ENCODE data around the gene LARP4.
"Not testable (repeated sequence)": the region's sequence is repeated elsewhere in the genome, so short reads cannot be mapped to it uniquely, and the experiment has no call there.

LARP4 gene

DNA sequence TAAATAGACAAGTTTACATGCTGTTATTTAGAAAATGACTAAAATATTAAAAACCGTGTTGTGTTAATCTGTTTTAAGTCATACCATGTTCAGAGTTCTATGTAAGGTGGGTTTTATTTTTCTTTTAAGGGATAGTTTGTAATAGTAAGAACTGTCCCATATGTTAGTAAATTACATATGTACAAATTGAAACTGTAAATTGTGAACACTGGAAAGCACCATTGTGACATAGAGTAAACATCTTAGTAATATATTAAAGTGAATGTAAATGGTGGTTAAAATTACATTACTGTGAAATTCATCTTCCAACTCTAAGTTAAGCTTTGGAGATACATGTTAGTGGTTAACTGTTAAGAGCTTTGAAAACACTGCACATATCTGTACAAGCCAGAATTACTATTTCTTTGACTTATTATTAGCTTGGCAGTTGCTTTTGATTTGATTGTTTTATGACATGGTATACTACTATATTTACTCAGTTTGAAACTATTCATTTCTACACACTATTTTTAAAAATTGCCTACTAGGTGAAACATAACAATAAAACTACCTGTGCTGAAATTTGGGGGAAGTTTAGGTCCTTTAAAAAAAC, 76.7 kb downstream of the LARP4 start:
- DNase-seq (ENCODE audit: low read depth in 2 of 2, low spot score in 1 of 2): no peak

GRCh38 chr12:50482571-50482970, 81.9 kb downstream of the LARP4 start:
- DNase-seq (ENCODE audit: low read depth in 2 of 2, low spot score in 1 of 2): no peak

DNA sequence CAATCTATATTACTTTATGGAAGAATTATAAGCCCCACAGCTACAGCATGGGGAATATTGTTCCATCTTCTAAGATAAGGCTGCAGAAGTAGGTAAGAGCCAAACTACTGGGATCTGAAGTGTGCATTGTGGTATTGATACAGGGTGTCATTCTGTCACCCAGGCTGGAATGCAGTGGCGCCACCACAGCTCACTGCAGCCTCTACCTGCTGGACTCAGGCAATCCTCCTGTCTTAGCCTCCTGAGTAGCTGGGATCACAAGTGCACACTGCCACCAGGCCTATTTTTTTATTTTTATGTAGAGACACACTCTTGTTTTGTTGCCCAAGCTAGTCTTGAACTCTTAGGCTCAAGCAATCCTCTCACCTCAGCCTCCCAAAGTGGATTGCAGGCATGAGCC, 82.8 kb downstream of the LARP4 start:
- no peak for DNase-seq (ENCODE audit: low read depth in 2 of 2, low spot score in 1 of 2)

- no peak for DNase-seq (ENCODE audit: low read depth in 2 of 2, low spot score in 1 of 2)
Observed at GRCh38 chr12:50488801-50489200, 88.1 kb downstream of the LARP4 start.

DNA sequence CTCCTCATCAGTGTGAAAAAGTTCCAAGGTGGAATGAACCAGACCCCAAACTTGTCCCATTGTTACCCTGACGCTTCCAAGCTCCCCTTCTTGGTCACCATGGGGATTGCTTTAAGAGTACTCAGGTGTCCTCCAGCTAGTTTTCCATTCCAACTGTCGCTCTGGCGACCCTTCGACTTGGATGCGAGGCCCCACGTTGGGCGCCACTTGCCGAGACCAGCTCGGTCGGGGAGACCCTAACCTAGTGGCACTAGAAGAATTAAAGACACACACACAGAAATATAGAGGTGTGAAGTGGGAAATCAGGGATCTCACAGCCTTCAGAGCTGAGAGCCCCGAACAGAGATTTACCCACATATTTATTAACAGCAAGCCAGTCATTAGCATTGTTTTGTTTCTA, 97.4 kb downstream of the LARP4 start:
- not testable (repeated sequence) for DNase-seq (ENCODE audit: low read depth in 2 of 2, low spot score in 1 of 2)

GRCh38 chr12:50504798-50505674, 104.4 kb downstream of the LARP4 start, which contains the start of gene DIP2B:
DIP2B (plus strand) TSS chr12:50504985; CDS start chr12:50505141, 156 bp downstream.
- DNase-seq (ENCODE audit: low read depth in 2 of 2, low spot score in 1 of 2): peak; percentile 89 to 96

DNA sequence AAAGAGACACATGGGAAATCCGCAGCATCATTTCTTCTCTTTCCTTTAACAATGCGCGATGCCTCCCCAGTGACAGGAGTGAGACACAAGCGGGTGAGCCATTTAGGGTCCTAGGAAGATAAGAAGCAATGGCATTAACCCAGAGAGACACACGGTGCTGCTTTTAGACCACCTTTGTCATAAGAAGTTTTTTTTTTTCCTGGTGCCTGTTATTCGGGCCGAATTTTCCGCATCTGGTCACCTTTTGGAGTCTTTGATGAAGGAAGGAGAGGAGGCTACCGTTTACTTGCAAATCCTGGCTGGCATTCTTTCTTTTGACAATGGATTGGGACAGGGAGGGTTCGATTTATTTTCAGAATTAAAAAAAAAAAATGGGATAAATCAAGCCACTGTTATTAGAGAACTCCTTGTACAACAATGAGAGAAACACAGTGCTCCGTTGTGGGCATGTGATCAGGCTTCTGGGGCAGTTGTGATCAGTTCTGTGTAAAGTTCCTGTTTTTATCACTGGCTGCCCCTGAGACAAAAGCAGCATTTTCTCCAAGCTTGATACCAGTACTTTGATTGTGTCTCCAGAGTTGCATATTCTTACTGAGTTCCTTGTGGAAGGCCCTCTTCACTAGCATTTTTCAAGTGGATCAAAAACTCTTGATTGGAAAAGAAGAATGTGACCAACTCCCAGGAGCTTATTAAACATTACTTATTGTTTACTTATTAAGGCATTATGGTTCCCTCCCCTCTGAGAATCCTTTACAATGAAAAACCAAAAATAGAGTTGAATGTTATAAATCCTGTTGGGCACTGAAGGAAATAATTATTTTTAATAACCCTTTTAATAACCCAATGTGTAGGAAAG, 105.2 kb downstream of the LARP4 start:
- DNase-seq (ENCODE audit: low read depth in 2 of 2, low spot score in 1 of 2): no peak

DNA sequence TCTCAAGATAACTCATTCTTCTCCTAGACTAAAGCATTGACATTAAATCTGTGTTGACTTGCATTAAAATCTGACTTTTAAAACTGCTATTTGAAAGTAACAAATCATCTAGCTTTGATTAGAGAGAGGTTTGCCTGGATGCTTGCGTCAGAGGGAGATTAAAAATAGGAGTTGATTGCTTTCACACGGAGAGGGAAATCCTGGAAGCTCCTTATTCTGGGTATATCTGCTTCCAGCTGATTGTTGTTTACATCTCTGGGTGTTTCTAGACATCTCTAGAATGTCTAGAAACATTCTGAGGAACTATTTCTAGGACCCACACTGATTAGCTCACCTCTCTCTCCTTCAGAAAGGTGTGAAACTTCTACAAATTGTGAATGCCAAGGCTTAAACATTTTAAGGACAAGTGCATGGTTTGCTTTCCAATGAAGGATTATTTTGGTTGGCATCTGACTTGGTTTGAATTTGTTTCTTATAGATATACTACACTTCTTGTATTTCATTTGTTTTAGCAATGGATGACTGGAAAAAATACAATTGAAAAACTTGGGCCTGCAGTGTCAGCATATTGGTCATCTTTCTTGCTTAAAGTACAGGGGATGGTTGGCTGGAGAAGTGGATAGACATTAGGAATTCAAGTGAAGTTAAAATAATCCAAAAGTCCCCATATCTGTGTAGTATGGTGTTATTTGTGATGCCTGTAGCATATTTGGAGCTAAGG, 106.2 kb downstream of the LARP4 start:
- DNase-seq (ENCODE audit: low read depth in 2 of 2, low spot score in 1 of 2): no peak

- DNase-seq (ENCODE audit: low read depth in 2 of 2, low spot score in 1 of 2): no peak
Observed at GRCh38 chr12:50507474-50507838, 106.8 kb downstream of the LARP4 start.

DNA sequence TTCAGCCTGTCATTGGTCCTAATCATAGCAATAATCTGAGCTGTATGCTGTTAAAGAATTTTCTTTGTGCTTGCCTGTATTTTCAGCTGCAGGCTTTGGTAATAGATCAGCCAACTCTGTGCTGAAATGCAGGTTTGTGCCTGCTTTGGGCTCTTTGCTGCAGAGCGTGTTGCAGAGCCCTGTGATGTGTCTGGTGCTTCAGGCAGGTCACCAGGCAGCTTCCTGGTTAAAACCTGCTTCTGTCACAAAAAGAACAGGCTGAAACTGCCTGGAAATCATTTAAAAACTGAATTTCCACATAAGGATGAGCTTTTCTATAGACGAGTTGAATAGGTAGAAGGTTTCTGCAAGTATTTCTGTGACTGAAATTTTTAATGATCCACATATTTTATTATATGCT, 107.2 kb downstream of the LARP4 start:
- DNase-seq (ENCODE audit: low read depth in 2 of 2, low spot score in 1 of 2): no peak

- no peak for DNase-seq (ENCODE audit: low read depth in 2 of 2, low spot score in 1 of 2)
Observed at GRCh38 chr12:50508414-50508813, 107.7 kb downstream of the LARP4 start.

DNA sequence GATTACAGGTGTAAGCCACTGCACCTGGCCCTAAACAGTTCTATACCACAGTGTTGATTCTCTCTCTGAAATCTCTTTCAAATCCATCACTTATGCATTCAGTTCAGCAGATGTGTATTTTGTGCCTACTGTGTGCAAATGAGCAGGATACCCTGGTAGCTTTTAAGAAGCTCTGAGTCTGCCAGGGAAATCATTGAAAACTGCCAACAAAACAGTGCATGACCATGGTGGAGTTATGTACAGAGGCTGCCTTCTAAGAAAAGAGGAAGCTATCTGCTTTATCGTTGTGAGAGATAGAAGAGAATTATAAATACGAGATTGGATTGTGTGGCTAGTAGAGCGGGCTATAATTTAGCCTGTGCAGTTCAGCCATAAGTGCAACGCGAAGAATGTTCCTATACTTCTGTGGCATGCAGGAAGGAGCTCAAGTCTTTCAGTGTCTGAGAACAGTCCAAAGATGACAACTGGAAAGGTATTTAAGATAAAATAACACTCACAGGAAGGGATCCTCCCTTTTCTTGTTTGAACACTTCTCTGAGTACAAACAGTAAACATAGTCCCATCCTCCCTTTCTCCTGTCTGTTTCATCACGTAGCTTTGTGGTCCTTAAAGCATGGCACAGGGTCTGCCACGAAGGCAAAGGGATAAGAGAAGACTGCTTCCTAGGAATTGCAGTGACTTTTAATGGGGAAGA, 108.4 kb downstream of the LARP4 start:
- DNase-seq (ENCODE audit: low read depth in 2 of 2, low spot score in 1 of 2): no peak

DNA sequence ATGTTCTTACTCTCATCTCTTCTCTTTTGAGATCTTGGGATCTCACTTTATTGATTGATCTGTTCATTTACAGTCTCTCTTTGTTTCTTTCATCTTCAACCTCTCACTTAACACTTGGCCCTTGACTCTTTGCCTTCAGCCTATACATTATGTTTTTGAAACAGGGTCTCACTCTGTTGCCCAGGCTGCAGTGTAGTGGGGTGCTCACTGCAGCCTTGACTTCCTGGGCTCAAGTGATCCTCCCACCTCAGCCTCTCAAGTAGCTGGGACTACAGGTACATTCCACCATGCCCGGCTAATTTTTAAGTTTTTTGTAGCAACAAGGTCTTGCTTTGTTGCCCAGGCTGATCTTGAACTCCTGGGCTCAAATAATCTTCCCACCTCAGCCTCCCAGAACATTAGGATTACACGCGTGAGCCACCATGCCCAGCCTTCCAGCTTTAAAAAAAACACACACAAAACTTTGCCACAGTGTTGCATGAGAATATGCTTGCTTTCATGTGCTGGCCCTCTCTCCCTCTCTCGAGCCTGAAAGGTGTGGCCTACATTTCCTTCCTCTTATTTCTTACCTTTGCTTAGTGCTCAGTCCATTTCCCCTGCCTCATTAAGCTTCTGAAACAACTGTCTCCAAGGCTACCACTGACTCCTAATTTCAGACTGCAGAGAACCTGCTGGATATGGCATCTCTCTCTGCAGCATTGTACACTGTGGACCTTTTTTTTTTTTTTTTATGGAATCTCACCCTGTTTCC, 114.0 kb downstream of the LARP4 start:
- no peak for DNase-seq (ENCODE audit: low read depth in 2 of 2, low spot score in 1 of 2)

DNA sequence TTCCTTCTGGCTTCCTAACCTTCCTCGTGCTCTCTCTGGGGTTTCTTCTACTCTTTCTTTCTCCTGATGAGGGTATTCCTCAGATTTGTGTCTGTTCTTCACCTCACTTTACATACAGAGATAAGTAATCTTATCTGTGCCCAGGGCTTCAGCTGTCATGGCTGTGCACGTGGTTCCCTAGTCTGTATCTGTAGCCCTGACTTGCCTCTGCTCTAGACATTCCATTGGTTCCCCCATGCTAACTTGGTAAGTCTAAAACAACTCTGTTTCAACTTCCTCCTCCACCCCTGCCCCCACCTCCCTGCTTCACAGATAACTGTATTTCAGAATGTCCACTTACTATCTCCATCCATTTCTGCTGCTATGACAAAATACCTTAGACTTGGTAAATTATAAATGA, 114.9 kb downstream of the LARP4 start:
- no peak for DNase-seq (ENCODE audit: low read depth in 2 of 2, low spot score in 1 of 2)

DNA sequence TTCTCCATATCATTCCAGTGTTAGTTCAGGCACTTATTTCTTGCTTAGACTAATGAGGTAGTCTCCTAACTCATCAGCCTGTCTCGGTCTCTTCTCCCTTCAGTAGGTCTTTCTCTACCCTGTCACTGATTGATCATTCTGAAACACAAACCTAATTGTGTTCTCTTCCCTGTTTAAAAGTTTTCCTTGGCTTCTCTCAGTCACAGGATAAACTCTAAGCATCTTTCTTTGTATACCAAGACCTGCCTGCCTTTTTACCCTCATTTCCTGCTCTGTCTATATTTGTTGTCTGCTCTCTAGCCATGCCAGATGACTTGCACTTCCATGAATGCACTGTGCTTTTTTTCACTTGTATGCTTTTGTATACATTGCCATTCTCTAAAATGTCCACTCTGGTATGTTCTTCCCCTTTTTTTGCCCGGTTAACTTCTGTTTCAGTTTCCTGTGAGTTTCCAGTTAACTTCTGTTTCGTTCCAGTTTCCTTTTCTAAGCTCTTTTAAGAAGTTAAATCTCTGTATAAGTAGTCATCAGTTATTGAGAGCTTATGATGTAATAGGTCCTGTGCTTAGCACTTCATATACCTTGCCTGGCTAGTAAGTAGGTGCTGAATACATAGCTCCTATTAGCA, 116.8 kb downstream of the LARP4 start:
- no peak for DNase-seq (ENCODE audit: low read depth in 2 of 2, low spot score in 1 of 2)

- no peak for DNase-seq (ENCODE audit: low read depth in 2 of 2, low spot score in 1 of 2)
Observed at GRCh38 chr12:50518090-50518489, 117.4 kb downstream of the LARP4 start.

GRCh38 chr12:50519353-50519752, 118.7 kb downstream of the LARP4 start:
- no peak for DNase-seq (ENCODE audit: low read depth in 2 of 2, low spot score in 1 of 2)

DNA sequence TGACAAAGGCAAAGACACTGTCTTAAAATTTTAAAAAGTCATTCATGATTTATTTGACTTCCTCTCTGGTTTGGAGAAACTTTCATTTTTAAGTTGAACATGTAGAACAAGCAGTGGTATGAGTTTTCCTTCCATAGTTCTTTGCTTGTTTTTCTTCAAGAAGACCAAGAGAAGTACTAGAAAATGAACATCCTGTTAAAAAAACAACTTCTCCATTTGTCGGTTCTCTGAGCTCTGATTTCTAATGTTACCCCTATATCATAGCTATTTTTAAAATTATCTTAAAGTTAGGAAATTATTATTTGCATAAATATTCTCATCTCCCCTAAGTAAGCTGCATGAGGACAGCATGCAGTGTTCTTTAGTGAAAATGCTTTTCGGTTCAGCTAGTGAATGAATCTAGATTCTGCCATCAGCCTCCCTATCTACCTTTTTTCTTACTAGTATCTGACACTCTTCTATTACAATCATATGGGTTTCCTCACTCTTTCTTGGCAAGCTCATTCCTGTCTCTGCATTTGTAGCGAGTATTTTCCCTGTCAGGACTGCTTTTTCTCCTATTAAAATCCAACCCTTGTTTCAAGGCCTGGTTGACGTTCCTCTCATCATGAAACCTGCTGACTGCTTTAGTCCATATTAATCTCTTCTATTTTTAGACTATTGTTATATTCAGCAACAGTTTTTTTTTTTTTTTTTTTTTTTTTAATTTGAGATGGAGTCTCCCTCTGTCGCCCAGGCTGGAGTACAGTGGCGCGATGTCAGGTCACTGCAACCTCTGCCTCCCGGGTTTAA, 119.9 kb downstream of the LARP4 start:
- DNase-seq (ENCODE audit: low read depth in 2 of 2, low spot score in 1 of 2): no peak

DNA sequence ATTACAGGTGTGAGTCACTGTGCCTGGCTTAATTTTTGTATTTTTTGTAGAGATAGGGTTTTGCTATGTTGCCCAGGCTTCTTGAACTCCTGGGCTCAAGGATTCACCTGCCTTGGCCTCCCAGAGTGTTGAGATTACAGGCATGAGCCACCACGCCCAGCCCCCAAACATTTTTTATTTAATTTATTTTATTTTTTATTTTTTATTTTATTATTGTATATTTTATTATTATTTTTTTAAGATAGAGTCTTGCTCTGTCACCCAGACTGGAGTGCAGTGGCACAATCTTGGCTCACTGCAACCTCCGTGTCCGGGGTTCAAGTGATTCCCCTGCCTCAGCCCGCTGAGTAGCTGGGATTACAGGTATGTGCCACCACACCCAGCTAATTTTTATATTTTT, 121.1 kb downstream of the LARP4 start:
- DNase-seq (ENCODE audit: low read depth in 2 of 2, low spot score in 1 of 2): not testable (repeated sequence)

Data from stimulated activated CD8-positive, alpha-beta memory T cell treated with anti-CD3 and anti-CD28 coated beads, Interleukin-4, amount 100 ng/mL, for 4 hours (primary cell).